K562 (cell line): Measurements from ENCODE around the gene MPG. TPM values are rescaled to one million over a fixed set of nuclear protein-coding genes. Genes with fewer than 3 reads are reported as not detected.

Source experiments
- ATAC-seq: fragments of 200-7000 bp; cut with Tn5 transposase; 3 replicates; pipeline ENCODE4 v1.9.1; 2020; ENCODE audit warnings: moderate library complexity
- BruUV-seq: library from RNA; stranded (reverse); fragments of 400-500 nt; replicated peaks from 2 replicates; lab custom pipeline; 2021; lab: Mats Ljungman, UMichigan
- CTCF ChIA-PET: fragments of 300-600 bp; formaldehyde crosslinking; extraction: SDS; loops from one replicate; lab custom pipeline; 2021; ENCODE audit warnings: low intra/inter-chr PET ratio; lab: Yijun Ruan, JAX
- POLR2A ChIA-PET: fragments of 300-600, 350-650 bp; sonication (Branson Sonifier 250); formaldehyde crosslinking; extraction: SDS; loops from one replicate; lab custom pipeline; 2021; ENCODE audit warnings: antibody characterized with exemption, inconsistent platforms; lab: Yijun Ruan, JAX
- DNase-seq, 4 experiments: peaks; one replicate each; pipeline versions ENCODE4 v3.0.0 to v3.0.0-alpha.2; 2011 to 2018; ENCODE audit warnings: low spot score in 3 of 4, mixed read lengths in 3 of 4; ENCODE audit errors: extremely low read depth in 1 of 4
- FAIRE-seq: peaks from 2 replicates; lab custom pipeline; 2011; peaks lifted over from hg19 to GRCh38; lab: Jason Lieb, UNC
- H2AFZ ChIP-seq: 2 replicates; pipeline ENCODE4 v1.6.0; 2011; ENCODE audit warnings: low read depth, low read length, control low read depth, inconsistent platforms
- H3K27ac ChIP-seq: fragments of 200-600 bp; 3 replicates; pipeline ENCODE4 v1.8.0; 2011; ENCODE audit warnings: low read depth, mild to moderate bottlenecking, control low read depth, inconsistent platforms, low read length, moderate library complexity, mixed read lengths; ENCODE audit errors: extremely low read depth
- H3K27me3 ChIP-seq, 2 experiments: fragments of 300-600 bp in 1 of 2; 2 replicates in 1 of 2; 3 replicates in 1 of 2; pipeline versions ENCODE4 v1.6.0 to v1.8.0; 2011; ENCODE audit warnings: inconsistent platforms in 2 of 2, low read length in 2 of 2, mild to moderate bottlenecking in 1 of 2, mixed read lengths in 1 of 2, moderate library complexity in 1 of 2; ENCODE audit not compliant: control insufficient read depth in 2 of 2, insufficient read depth in 2 of 2
- H3K36me3 ChIP-seq: fragments of 300-600 bp; 3 replicates; pipeline ENCODE4 v1.8.0; 2011; ENCODE audit warnings: mild to moderate bottlenecking, low read length, inconsistent platforms; ENCODE audit not compliant: control insufficient read depth, insufficient read depth
- H3K4me1 ChIP-seq, 2 experiments: fragments of 200-600 bp in 1 of 2; replicated peaks in 1 of 2; 2 replicates in 1 of 2; 3 replicates in 1 of 2; pipeline versions ENCODE4 v1.5.1 to v1.8.0; 2011; ENCODE audit warnings: inconsistent platforms in 2 of 2, low read length in 2 of 2, mild to moderate bottlenecking in 1 of 2, mixed read lengths in 1 of 2, moderate library complexity in 1 of 2; ENCODE audit not compliant: control insufficient read depth in 2 of 2, insufficient read depth in 2 of 2
- H3K4me2 ChIP-seq: 2 replicates; pipeline ENCODE4 v1.6.1; 2011; ENCODE audit warnings: low read length, control low read depth, inconsistent platforms, mixed read lengths; ENCODE audit not compliant: insufficient read depth
- H3K4me3 ChIP-seq: fragments of 200-600 bp; sonication (generic), shearing (Covaris generic); 2 replicates; pipeline ENCODE4 v1.5.1; 2016; ENCODE audit warnings: control low read depth, inconsistent platforms
- H3K79me2 ChIP-seq: fragments of 200-600 bp; 3 replicates; pipeline ENCODE4 v1.8.0; 2011; ENCODE audit warnings: low read length, inconsistent platforms; ENCODE audit not compliant: control insufficient read depth, insufficient read depth
- H3K9ac ChIP-seq, 2 experiments: 2 replicates each; pipeline versions ENCODE4 v1.6.0 to v1.6.1; 2011; ENCODE audit warnings: low read depth in 2 of 2, low read length in 2 of 2, control low read depth in 1 of 2, inconsistent platforms in 1 of 2, mild to moderate bottlenecking in 1 of 2, mixed read lengths in 1 of 2; ENCODE audit not compliant: insufficient read depth in 1 of 2
- H3K9me1 ChIP-seq: one replicate; pipeline ENCODE4 v1.6.0; 2011; ENCODE audit warnings: inconsistent platforms, mild to moderate bottlenecking, low read length, moderate library complexity; ENCODE audit not compliant: control insufficient read depth, insufficient read depth
- H3K9me3 ChIP-seq: replicated peaks from 2 replicates; pipeline ENCODE4 v1.5.1; 2011; ENCODE audit warnings: low read depth, low read length, inconsistent platforms; ENCODE audit not compliant: control insufficient read depth, insufficient read depth
- H4K20me1 ChIP-seq: replicated peaks from 2 replicates; pipeline ENCODE4 v1.6.1; 2011; ENCODE audit warnings: low read length, inconsistent platforms, mixed read lengths; ENCODE audit not compliant: control insufficient read depth, insufficient read depth
- FOXP4 ChIP-seq: sonication (generic); formaldehyde crosslinking; IDR thresholded peaks from 2 replicates; pipeline ENCODE4 v1.8.0; 2022; ENCODE audit warnings: mild to moderate bottlenecking, missing genetic modification reagents, borderline replicate concordance
- KLF13 ChIP-seq: fragments of 450-650 bp; IDR thresholded peaks from 2 replicates; pipeline ENCODE4 v1.6.1; 2016; ENCODE audit warnings: missing genetic modification characterization, low read depth, mild to moderate bottlenecking, missing compliant biosample characterization, moderate library complexity, borderline replicate concordance
- MNT ChIP-seq, 2 experiments: fragments of 450-650 bp; conservative IDR thresholded peaks; 2 replicates each; pipeline ENCODE4 v1.6.1; 2017; ENCODE audit warnings: mild to moderate bottlenecking in 2 of 2, moderate library complexity in 2 of 2
- PHB2 ChIP-seq: fragments of 450-650 bp; IDR thresholded peaks from 2 replicates; pipeline ENCODE4 v1.6.1; 2017; ENCODE audit warnings: low read depth
- POLR2G ChIP-seq: fragments of 200-400 bp; formaldehyde crosslinking; IDR thresholded peaks from 2 replicates; pipeline ENCODE4 v1.6.1; 2017; ENCODE audit warnings: low read depth, mild to moderate bottlenecking, antibody characterized with exemption, low read length, moderate library complexity
- RHOXF2B ChIP-seq: fragments of 250-450 bp; sonication (Bioruptor Pico); conservative IDR thresholded peaks from 2 replicates; pipeline ENCODE4 v1.5.1; 2021
- TEAD4 ChIP-seq, 2 experiments: sonication (generic) in 1 of 2; formaldehyde crosslinking in 1 of 2; IDR thresholded peaks; 2 replicates each; pipeline versions ENCODE4 v1.6.1 to v1.8.0; 2012 to 2022; ENCODE audit warnings: borderline replicate concordance in 1 of 2, inconsistent platforms in 1 of 2, low read length in 1 of 2, mild to moderate bottlenecking in 1 of 2, missing genetic modification reagents in 1 of 2
- ZNF644 ChIP-seq: fragments of 200-800 bp; sonication (Bioruptor generic); IDR thresholded peaks from 2 replicates; pipeline ENCODE4 v1.6.1; 2016; ENCODE audit warnings: low read depth, missing genetic modification characterization, missing compliant biosample characterization
- WGBS: fragments of 100-300 bp; shearing (Covaris generic); methylation state at CpG from one replicate; pipeline ENCODE4 v1.1.6; 2016; ENCODE audit warnings: low coverage, mixed read lengths; ENCODE audit not compliant: insufficient coverage; ENCODE audit errors: missing lambda C conversion rate; 5-methylcytosine and 5-hydroxymethylcytosine counted together
- in situ Hi-C: fragments of 300-500 bp; cut with MboI; formaldehyde crosslinking; loops from 4 replicates; pipeline ENCODE4 v1.15.0; 2018; ENCODE audit warnings: inconsistent platforms, mixed read lengths
- intact Hi-C: fragments of 100-400 bp; cut with micrococcal nuclease; formaldehyde crosslinking; loops from 2 replicates; pipeline ENCODE4 v1.14.2; 2022
- polyA plus RNA-seq, 8 experiments: library from polyadenylated mRNA; depleted of rRNA in 4 of 8; stranded (reverse) in 5 of 8; unstranded in 3 of 8; fragments of >200 nt; fragmentation: Nextera tagmentation in 2 of 8; fragmentation: Illumina TruSeq in 1 of 8; extraction: Ambion mirVana in 2 of 8; extraction: Trizol in 1 of 8; gene quantifications; 2 replicates each; pipeline versions ENCODE4 v1.2.1 to v1.2.3, GENCODE V29; 2011 to 2014; ENCODE audit warnings: inconsistent platforms in 1 of 8, missing spikeins in 1 of 8
- total RNA-seq, 7 experiments: library from RNA; depleted of rRNA in 6 of 7; stranded (reverse); fragments of >200 nt in 6 of 7; fragmentation: Illumina TruSeq in 2 of 7; extraction: Trizol in 2 of 7; gene quantifications; 2 replicates each; pipeline versions ENCODE4 v1.2.1 to v1.2.3, GENCODE V29; 2011 to 2021; ENCODE audit warnings: low replicate concordance in 1 of 7

MPG gene
- total and polyA plus RNA-seq, 9 of the 15 experiments (the other 6 are each of a cell fraction or from before 2014, with no cell fraction given) = 0.42 to 226 (median 36.2) TPM

- TF ChIP-seq FOXP4 = no peak
- TF ChIP-seq PHB2 = no peak
- no peak for TF ChIP-seq TEAD4 (IDR thresholded peaks at IDR 0.05; ENCODE audit: low read length)
- TF ChIP-seq TEAD4 (CRISPR knock-in tag; IDR thresholded peaks at IDR 0.05; ENCODE audit: borderline replicate concordance) = no peak
- no peak for TF ChIP-seq KLF13 (tag)
- no peak for TF ChIP-seq ZNF644 (tag)
- TF ChIP-seq RHOXF2B (CRISPR knock-in tag) = no peak
Observed at GRCh38 chr16:86483-86952, 8.5 kb downstream of the MPG start (continued).

GRCh38 chr16:88613-89012 is 10.6 kb downstream of the MPG start:
- Histone ChIP-seq H3K27me3 (no peaks in the 10 kb centered on the region), H3K4me1 (peaks cover 6 to 56% of the 10 kb centered on the region in 2 experiments; a peak in 4 of 5 replicates), H3K4me3 (no peak overlapping the region), H3K9me1 (peaks cover 3% of the 10 kb centered on the region), H3K27ac (no peak overlapping the region), H3K9ac (no peak overlapping the region), H3K79me2 (no peaks in the 10 kb centered on the region), H3K9me3 (no peaks in the 10 kb centered on the region), H3K4me2 (no peak overlapping the region), H2AFZ (no peak overlapping the region), H3K36me3 (peaks cover 80% of the 10 kb centered on the region; the same call in 2 of the 3 replicates), H4K20me1 (peaks cover 12% of the 10 kb centered on the region; the same call in 1 of the 2 replicates)
- TF ChIP-seq POLR2G (peak; percentile 51), MNT (conservative IDR thresholded peaks at IDR 0.05) (no peak)
- WGBS = 95% methylated on average over 14 of the region's 14 CpGs
- ChIA-PET POLR2A (no interaction called here), CTCF (no interaction called here)
- in situ Hi-C loops (no loop called here), intact Hi-C loops (no loop called here)
- no peak for DNase-seq
- no peak for FAIRE-seq
- ATAC-seq = no peak
- BruUV-seq = no TSS peak
